ENCODE results near the gene ANKRD44.

Gene ANKRD44

DNA sequence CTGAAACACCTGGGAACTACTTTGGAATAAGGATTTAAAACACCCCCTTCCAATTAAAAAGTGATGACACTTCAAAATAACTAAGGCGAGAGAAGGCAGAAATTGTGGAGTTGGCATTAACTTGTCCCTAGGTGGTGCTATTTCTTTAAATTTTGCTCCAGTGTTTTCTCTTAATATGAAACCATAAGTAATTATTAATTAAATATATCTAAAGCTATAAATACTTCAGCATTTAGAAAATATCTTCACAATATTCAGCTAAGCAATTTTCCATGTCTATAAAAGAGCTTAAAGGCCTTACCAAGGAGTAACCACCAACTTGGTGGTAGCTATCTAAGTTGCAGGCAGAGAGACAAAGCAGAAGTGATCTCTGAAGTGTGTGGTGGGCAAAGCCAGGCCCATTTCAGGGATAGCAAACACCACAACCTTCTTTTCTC is 197.3 kb downstream of the ANKRD44 start:
- H3F3A ChIP-seq (ENCODE audit: low read depth) = no peaks in the 10 kb centered on the region
- H3K36me3 ChIP-seq (ENCODE audit: insufficient read depth, low read length) = peaks cover 12% of the 10 kb centered on the region; the same call in 1 of the 2 replicates
- no peaks in the 10 kb centered on the region for H3K9me3 ChIP-seq (ENCODE audit: insufficient read depth, low read depth, low read length)
- H3K9ac ChIP-seq (ENCODE audit: low read depth, low read length, poor library complexity, severe bottlenecking) = no peak overlapping the region
- H2AFZ ChIP-seq (ENCODE audit: low read length) = no peak overlapping the region
- no peaks in the 10 kb centered on the region for H3K27me3 ChIP-seq (ENCODE audit: insufficient read depth, low read length, poor library complexity, severe bottlenecking)
- H3K9me2 ChIP-seq (replicated peaks; ENCODE audit: low read depth, low read length) = no peaks in the 10 kb centered on the region
- H3K4me2 ChIP-seq (ENCODE audit: low read depth, low read length, poor library complexity, severe bottlenecking) = no peak overlapping the region
- no peaks in the 10 kb centered on the region for H4K20me1 ChIP-seq (ENCODE audit: insufficient read depth, low read length, poor library complexity, severe bottlenecking)
- no peaks in the 10 kb centered on the region for H3K4me1 ChIP-seq (ENCODE audit: insufficient read depth, low read length, poor library complexity, severe bottlenecking)
- TF ChIP-seq EZH2phosphoT487 (IDR thresholded peaks at IDR 0.05; ENCODE audit: borderline replicate concordance) (no peak), CTCF (conservative IDR thresholded peaks at IDR 0.05; ENCODE audit: low read length) (peak; percentile 69)
- H3K79me2 ChIP-seq (ENCODE audit: insufficient read depth, low read length) = no peaks in the 10 kb centered on the region
- H3K4me3 ChIP-seq (ENCODE audit: low read length, poor library complexity, severe bottlenecking) = no peak overlapping the region

- H3K36me3 ChIP-seq (ENCODE audit: insufficient read depth, low read length) = peaks cover 12% of the 10 kb centered on the region; the same call in 1 of the 2 replicates
- H3K4me3 ChIP-seq (ENCODE audit: low read length, poor library complexity, severe bottlenecking) = no peak overlapping the region
- H3K9me3 ChIP-seq (ENCODE audit: insufficient read depth, low read depth, low read length) = no peaks in the 10 kb centered on the region
- H3K9ac ChIP-seq (ENCODE audit: low read depth, low read length, poor library complexity, severe bottlenecking) = no peak overlapping the region
- H3K9me2 ChIP-seq (replicated peaks; ENCODE audit: low read depth, low read length) = no peaks in the 10 kb centered on the region
- H3F3A ChIP-seq (ENCODE audit: low read depth) = no peaks in the 10 kb centered on the region
- peaks cover 6% of the 10 kb centered on the region for H3K4me1 ChIP-seq (ENCODE audit: insufficient read depth, low read length, poor library complexity, severe bottlenecking)
- H3K79me2 ChIP-seq (ENCODE audit: insufficient read depth, low read length) = no peaks in the 10 kb centered on the region
- TF ChIP-seq CTCF (conservative IDR thresholded peaks at IDR 0.05; ENCODE audit: low read length) (no peak), EZH2phosphoT487 (IDR thresholded peaks at IDR 0.05; ENCODE audit: borderline replicate concordance) (no peak)
- no peak overlapping the region for H2AFZ ChIP-seq (ENCODE audit: low read length)
- H3K27me3 ChIP-seq (ENCODE audit: insufficient read depth, low read length, poor library complexity, severe bottlenecking) = no peaks in the 10 kb centered on the region
- no peaks in the 10 kb centered on the region for H4K20me1 ChIP-seq (ENCODE audit: insufficient read depth, low read length, poor library complexity, severe bottlenecking)
- no peak overlapping the region for H3K4me2 ChIP-seq (ENCODE audit: low read depth, low read length, poor library complexity, severe bottlenecking)
Measured at GRCh38 chr2:197109326-197109725, 201.3 kb downstream of the ANKRD44 start.

DNA sequence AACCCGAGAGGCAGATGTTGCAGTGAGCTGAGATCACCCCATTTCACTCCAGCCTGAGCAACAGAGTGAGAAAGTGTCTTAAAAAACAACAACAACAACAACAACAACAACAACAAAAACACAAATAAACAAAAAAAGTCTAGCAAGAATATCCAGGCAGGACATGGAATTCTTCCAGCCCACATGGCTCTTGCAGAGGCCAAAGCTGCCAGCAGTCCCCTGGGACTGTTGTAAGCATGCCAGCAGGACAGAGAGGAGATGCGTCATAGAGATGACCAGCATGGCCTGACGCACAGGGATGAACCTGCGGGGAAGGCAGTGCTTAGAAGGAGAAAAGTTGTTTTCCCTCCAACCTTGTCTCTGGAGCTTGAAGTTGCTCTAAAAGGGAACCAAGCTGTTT is 201.8 kb downstream of the ANKRD44 start:
- TF ChIP-seq EZH2phosphoT487 (IDR thresholded peaks at IDR 0.05; ENCODE audit: borderline replicate concordance) (no peak), CTCF (conservative IDR thresholded peaks at IDR 0.05; ENCODE audit: low read length) (no peak)
- Histone ChIP-seq H3K4me2 (ENCODE audit: low read depth, low read length, poor library complexity, severe bottlenecking) (no peak overlapping the region), H3F3A (ENCODE audit: low read depth) (no peaks in the 10 kb centered on the region), H3K79me2 (ENCODE audit: insufficient read depth, low read length) (no peaks in the 10 kb centered on the region), H3K4me1 (ENCODE audit: insufficient read depth, low read length, poor library complexity, severe bottlenecking) (peaks cover 6% of the 10 kb centered on the region), H3K4me3 (ENCODE audit: low read length, poor library complexity, severe bottlenecking) (no peak overlapping the region), H3K9me2 (replicated peaks; ENCODE audit: low read depth, low read length) (no peaks in the 10 kb centered on the region), H4K20me1 (ENCODE audit: insufficient read depth, low read length, poor library complexity, severe bottlenecking) (no peaks in the 10 kb centered on the region), H2AFZ (ENCODE audit: low read length) (no peak overlapping the region), H3K36me3 (ENCODE audit: insufficient read depth, low read length) (peaks cover 12% of the 10 kb centered on the region; the same call in 1 of the 2 replicates), H3K9me3 (ENCODE audit: insufficient read depth, low read depth, low read length) (no peaks in the 10 kb centered on the region), H3K27me3 (ENCODE audit: insufficient read depth, low read length, poor library complexity, severe bottlenecking) (no peaks in the 10 kb centered on the region), H3K9ac (ENCODE audit: low read depth, low read length, poor library complexity, severe bottlenecking) (no peak overlapping the region)
